ENCODE measurements around the gene ADAMTS15.

The ADAMTS15 gene

GRCh38 chr11:130516554-130517505 is 68.4 kb downstream of the ADAMTS15 start:
- DNase-seq: no peak

GRCh38 chr11:130518164-130518680 is 69.8 kb downstream of the ADAMTS15 start:
- no peak for DNase-seq

- DNase-seq: no peak
These were observed 70.9 kb downstream of the ADAMTS15 start for GRCh38 chr11:130519128-130519932.

GRCh38 chr11:130520271-130520671 is 71.8 kb downstream of the ADAMTS15 start:
- no peak for DNase-seq

GRCh38 chr11:130522284-130522961 is 74.0 kb downstream of the ADAMTS15 start:
- DNase-seq: no peak

- DNase-seq: no peak
These were observed 74.7 kb downstream of the ADAMTS15 start for GRCh38 chr11:130523166-130523565.

GRCh38 chr11:130523609-130524008 is 75.2 kb downstream of the ADAMTS15 start:
- no peak for DNase-seq

- no peak for DNase-seq
These were observed 75.8 kb downstream of the ADAMTS15 start for GRCh38 chr11:130524132-130524790.

GRCh38 chr11:130525307-130525706 is 76.9 kb downstream of the ADAMTS15 start:
- DNase-seq: no peak

Data from NCI-H1048 (cell line).